AG10803 (cell line): Measurements from ENCODE around the gene KLHL26.

Experiments
- DNase-seq: peaks from one replicate; pipeline ENCODE4 v3.0.0; 2010; ENCODE audit warnings: low read depth
- H3K4me3 ChIP-seq: 2 replicates; pipeline ENCODE4 v1.5.1; 2011; ENCODE audit warnings: mild to moderate bottlenecking, low read length, control low read depth
- CTCF ChIP-seq: conservative IDR thresholded peaks from 2 replicates; pipeline ENCODE4 v1.5.1; 2011; ENCODE audit warnings: mild to moderate bottlenecking, low read length, control low read depth, inconsistent platforms

KLHL26 gene

DNA sequence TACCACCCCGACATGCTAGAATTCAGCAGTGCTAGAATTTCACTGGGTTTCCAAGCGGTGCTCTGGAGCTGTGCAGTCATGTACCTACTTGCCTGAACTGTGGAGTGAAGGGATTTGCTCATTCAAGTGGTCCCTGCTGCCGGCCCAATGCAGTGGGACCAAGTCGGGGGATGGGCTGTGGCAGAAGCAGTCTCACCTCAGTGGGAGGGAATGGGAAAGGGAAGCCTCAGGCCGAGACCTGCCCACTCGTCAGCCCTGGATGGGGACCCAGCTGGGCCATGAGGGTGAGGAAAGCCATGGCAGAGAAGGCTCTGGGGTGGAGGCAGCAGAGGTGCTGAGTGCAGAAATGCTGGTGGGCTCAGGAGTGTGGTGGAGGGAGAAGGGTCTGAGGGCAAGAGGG lies 14.9 kb downstream of the KLHL26 start:
- H3K4me3 ChIP-seq, result no peak overlapping the region
- TF ChIP-seq CTCF, result no peak
- DNase-seq, result no peak

- no peak overlapping the region for H3K4me3 ChIP-seq
- DNase-seq, result no peak
- no peak for TF ChIP-seq CTCF
These were observed 17.0 kb downstream of the KLHL26 start for GRCh38 chr19:18653853-18654252.

GRCh38 chr19:18654469-18654868 lies 17.6 kb downstream of the KLHL26 start:
- DNase-seq, result no peak
- TF ChIP-seq CTCF, result no peak
- no peak overlapping the region for H3K4me3 ChIP-seq

DNA sequence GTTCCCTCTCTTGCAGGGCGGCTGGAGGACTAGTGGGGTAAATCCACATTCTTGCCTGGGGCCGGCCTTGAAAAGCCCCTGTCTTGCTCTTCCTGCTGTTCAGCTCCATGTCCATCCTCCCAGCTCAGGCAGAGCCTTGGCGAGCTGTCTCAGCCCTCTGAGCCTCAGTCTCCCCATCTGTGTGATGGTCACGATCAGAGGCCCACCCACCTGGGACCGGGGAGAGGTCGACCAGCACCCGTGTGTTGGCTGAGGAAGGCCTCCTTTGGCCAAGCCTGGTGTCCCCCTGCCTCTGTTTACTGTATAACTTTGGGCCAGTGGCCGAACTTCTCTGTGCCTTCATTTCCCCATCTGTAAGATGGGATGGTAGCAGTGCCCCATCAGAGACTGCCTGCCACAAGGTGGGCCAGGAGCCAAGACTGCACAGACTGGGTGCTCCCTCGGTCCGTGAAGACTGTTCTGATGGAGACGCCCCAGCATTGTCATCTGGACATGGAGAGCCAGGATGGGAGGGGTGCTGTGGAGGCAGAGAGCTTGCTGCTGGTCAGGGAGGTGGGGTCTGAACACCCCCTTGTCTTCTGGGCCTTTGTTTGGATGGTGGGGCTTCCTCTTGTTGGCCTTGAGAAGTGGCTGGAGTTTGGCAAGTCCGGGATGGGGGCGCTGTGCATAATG lies 18.5 kb downstream of the KLHL26 start:
- H3K4me3 ChIP-seq, result no peak overlapping the region
- no peak for DNase-seq
- TF ChIP-seq CTCF, result no peak

DNA sequence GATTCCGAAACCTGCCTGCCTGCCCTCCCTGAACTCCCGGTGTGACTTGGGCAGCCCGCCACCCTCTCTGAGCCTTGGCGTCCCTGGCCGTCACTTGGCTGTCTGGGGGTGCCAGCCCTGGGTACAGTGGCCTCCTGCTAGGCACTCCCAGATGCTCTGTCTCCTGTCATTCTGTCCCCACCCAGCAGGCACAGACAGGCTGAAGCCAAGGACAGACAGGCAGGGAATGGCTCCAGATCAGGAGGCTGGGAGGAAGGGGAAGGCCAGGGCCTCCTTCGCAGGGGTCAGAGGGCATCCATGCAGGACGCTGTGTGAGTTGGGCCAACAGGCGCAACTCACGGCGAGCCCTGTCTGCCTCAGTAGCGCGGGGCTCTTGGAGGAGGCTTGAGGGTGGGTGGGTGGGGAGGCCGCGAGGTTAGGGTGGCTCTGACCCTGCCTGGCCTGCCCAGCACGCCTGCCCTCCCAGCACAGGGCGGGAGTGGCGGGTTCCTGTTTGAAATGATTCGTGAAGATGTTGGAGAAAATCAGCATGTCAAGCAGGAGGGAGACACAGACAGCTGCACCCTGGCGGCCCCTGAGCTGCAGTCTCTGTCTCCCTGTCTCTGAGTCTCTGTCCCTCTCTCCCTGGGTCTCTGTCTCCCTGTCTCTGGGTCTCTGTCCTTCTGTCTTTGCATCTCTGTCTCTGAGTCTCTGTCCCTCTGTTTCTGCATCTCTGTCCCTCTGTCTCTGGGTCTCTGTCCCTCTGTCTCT lies 19.7 kb downstream of the KLHL26 start:
- DNase-seq, result no peak
- TF ChIP-seq CTCF, result no peak

DNA sequence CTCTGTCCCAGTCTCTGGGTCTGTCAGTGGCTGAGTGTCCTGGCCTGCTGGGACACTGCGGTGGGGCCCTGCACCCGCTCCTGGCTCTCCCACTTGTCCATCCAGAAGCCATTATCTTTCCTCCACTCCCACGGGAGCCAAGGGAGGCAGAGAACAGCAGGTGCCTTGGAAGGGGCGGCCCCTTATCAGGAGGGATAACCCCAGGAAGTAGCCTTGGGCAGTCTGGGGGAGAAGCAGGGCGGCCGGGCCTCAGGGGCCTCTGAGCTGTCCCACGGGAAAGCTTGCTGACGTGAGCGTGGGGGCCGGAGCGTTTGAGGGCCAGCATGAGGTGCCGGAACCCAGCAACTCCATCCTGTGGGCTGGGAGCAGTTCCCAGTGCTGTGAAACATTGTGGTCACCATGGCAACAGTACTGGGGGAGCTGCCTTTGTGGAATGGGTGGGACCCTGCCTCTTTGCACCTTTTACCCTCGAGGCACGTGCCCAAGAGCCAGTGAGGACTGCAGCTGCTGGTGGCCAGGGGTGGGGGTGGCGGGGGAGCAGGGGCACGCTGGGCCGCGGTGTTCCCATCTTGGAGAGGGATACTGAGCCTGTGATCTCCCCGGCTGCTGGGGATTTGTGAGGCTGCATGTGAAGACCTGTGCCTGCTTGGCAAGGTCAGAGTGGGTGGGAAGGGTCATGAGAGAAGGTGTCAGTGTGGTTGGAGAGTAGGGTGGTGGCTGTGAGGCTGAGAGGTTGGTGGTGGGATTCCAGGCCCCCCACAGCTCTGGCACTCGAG lies 20.9 kb downstream of the KLHL26 start:
- DNase-seq, result peak; percentile 32
- no peak for TF ChIP-seq CTCF
- H3K4me3 ChIP-seq, result no peak overlapping the region

More for the DNA sequence above, 19.7 kb downstream of the KLHL26 start:
- no peak overlapping the region for H3K4me3 ChIP-seq
